ENCODE results near the gene CABLES2. TPM values are rescaled to one million over a fixed set of nuclear protein-coding genes. Genes with fewer than 3 reads are reported as not detected.

Gene CABLES2
- total and polyA plus RNA-seq, 4 donors: 0.92 to 3.2 (median 2.0) TPM

GRCh38 chr20:62418709-62419487, 11.8 kb upstream of the CABLES2 start:
- H3K4me3 ChIP-seq (ENCODE audit: low read depth in 1 of 3, low read length in 3 of 3): no peak overlapping the region
- WGBS: 76% methylated on average over 19 of the region's 19 CpGs
- H3K27ac ChIP-seq (ENCODE audit: low read depth in 1 of 2, low read length in 2 of 2): no peak overlapping the region
- DNase-seq (ENCODE audit: low spot score): peak; percentile 53
- H3K36me3 ChIP-seq (ENCODE audit: control insufficient read depth in 4 of 4, insufficient read depth in 3 of 4, low read depth in 1 of 4, low read length in 3 of 4): no peaks in the 10 kb centered on the region
- H3K9me3 ChIP-seq (ENCODE audit: control insufficient read depth in 4 of 4, low read length in 3 of 4): no peaks in the 10 kb centered on the region
- TF ChIP-seq FOXA1 (IDR thresholded peaks at IDR 0.05) (no peak), SP1 (IDR thresholded peaks at IDR 0.05) (no peak), HNF4G (IDR thresholded peaks at IDR 0.05) (no peak), YY1 (IDR thresholded peaks at IDR 0.05) (no peak), RXRA (IDR thresholded peaks at IDR 0.05) (no peak)
- TF ChIP-seq, protein P1, sequence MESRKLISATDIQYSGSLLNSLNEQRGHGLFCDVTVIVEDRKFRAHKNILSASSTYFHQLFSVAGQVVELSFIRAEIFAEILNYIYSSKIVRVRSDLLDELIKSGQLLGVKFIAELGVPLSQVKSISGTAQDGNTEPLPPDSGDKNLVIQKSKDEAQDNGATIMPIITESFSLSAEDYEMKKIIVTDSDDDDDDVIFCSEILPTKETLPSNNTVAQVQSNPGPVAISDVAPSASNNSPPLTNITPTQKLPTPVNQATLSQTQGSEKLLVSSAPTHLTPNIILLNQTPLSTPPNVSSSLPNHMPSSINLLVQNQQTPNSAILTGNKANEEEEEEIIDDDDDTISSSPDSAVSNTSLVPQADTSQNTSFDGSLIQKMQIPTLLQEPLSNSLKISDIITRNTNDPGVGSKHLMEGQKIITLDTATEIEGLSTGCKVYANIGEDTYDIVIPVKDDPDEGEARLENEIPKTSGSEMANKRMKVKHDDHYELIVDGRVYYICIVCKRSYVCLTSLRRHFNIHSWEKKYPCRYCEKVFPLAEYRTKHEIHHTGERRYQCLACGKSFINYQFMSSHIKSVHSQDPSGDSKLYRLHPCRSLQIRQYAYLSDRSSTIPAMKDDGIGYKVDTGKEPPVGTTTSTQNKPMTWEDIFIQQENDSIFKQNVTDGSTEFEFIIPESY (IDR thresholded peaks at IDR 0.05): no peak
- TF ChIP-seq, protein P2, sequence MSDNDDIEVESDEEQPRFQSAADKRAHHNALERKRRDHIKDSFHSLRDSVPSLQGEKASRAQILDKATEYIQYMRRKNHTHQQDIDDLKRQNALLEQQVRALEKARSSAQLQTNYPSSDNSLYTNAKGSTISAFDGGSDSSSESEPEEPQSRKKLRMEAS (IDR thresholded peaks at IDR 0.05): no peak
- no peak overlapping the region for H3K9ac ChIP-seq (ENCODE audit: low read depth in 1 of 2, low read length in 2 of 2)
- H3K27me3 ChIP-seq (ENCODE audit: control insufficient read depth in 4 of 4, insufficient read depth in 4 of 4, low read length in 3 of 4): no peaks in the 10 kb centered on the region
- H3K4me1 ChIP-seq (ENCODE audit: control insufficient read depth in 4 of 4, insufficient read depth in 4 of 4, low read length in 3 of 4): peaks cover 0 to 3% (median 0%) of the 10 kb centered on the region in 4 donors

DNA sequence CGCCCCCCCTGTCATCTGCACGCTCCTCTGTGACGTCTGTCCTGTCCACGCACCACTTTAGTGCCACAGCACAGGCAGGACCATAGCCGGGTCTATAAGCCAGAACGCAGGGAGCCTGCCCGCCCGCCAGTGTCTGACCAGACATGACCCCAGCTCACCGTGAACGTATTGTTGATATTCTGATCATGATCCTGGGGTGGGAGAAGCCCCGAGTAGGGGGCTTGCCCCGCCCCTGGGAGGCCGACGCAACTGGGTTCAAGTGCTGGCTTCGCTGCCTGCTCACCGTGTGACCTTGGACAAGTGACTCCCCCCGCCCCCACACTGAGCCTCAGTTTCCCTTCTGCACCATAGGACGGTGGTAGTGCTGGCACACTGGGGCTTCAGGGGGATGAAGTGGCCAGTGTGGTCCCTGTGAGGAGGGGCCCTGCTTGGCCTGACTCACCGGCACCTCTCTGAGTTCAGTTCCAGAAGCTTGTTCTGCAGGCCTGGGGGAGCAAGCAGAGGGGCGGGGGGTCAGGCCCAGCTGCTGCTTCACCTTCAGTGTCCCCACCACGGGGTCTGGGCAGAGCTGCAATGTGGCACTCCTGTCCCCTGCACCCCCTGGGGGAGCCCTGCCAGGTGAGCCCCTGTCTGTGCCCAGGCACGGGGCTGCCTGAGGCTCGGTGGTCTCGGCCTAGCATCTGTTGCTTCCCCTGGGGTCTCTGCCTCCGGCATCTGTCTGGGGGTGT, 11.1 kb upstream of the CABLES2 start:
- TF ChIP-seq YY1 (IDR thresholded peaks at IDR 0.05) (no peak), RXRA (IDR thresholded peaks at IDR 0.05) (no peak), REST (IDR thresholded peaks at IDR 0.05) (no peak), FOXA1 (IDR thresholded peaks at IDR 0.05) (no peak), TAF1 (conservative IDR thresholded peaks at IDR 0.05) (no peak), RAD21 (IDR thresholded peaks at IDR 0.05) (no peak), EGR1 (IDR thresholded peaks at IDR 0.05; ENCODE audit: low read depth in 2 of 2) (no peak), SP1 (IDR thresholded peaks at IDR 0.05) (no peak), NR2F2 (IDR thresholded peaks at IDR 0.05) (no peak), ATF3 (IDR thresholded peaks at IDR 0.05) (no peak), FOXA2 (IDR thresholded peaks at IDR 0.05) (no peak), HNF4A (conservative IDR thresholded peaks at IDR 0.05) (no peak)
- TF ChIP-seq, protein P3, sequence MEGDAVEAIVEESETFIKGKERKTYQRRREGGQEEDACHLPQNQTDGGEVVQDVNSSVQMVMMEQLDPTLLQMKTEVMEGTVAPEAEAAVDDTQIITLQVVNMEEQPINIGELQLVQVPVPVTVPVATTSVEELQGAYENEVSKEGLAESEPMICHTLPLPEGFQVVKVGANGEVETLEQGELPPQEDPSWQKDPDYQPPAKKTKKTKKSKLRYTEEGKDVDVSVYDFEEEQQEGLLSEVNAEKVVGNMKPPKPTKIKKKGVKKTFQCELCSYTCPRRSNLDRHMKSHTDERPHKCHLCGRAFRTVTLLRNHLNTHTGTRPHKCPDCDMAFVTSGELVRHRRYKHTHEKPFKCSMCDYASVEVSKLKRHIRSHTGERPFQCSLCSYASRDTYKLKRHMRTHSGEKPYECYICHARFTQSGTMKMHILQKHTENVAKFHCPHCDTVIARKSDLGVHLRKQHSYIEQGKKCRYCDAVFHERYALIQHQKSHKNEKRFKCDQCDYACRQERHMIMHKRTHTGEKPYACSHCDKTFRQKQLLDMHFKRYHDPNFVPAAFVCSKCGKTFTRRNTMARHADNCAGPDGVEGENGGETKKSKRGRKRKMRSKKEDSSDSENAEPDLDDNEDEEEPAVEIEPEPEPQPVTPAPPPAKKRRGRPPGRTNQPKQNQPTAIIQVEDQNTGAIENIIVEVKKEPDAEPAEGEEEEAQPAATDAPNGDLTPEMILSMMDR (IDR thresholded peaks at IDR 0.05; ENCODE audit: low read depth, low read length, missing input control): no peak
- TF ChIP-seq, protein P2 (IDR thresholded peaks at IDR 0.05): no peak
- TF ChIP-seq, protein P1 (IDR thresholded peaks at IDR 0.05): no peak
- H3K36me3 ChIP-seq (ENCODE audit: control insufficient read depth in 4 of 4, insufficient read depth in 3 of 4, low read depth in 1 of 4, low read length in 3 of 4): no peaks in the 10 kb centered on the region
- no peak overlapping the region for H3K27ac ChIP-seq (ENCODE audit: low read depth in 1 of 2, low read length in 2 of 2)
- H3K27me3 ChIP-seq (ENCODE audit: control insufficient read depth in 4 of 4, insufficient read depth in 4 of 4, low read length in 3 of 4): no peaks in the 10 kb centered on the region
- H3K9me3 ChIP-seq (ENCODE audit: control insufficient read depth in 4 of 4, low read length in 3 of 4): no peaks in the 10 kb centered on the region
- H3K4me3 ChIP-seq (ENCODE audit: low read depth in 1 of 3, low read length in 3 of 3): no peak overlapping the region
- no peak overlapping the region for H3K9ac ChIP-seq (ENCODE audit: low read depth in 1 of 2, low read length in 2 of 2)
- peaks cover 0 to 3% (median 0%) of the 10 kb centered on the region in 4 donors for H3K4me1 ChIP-seq (ENCODE audit: control insufficient read depth in 4 of 4, insufficient read depth in 4 of 4, low read length in 3 of 4)
- WGBS: 77% methylated on average over 25 of the region's 25 CpGs
- DNase-seq (ENCODE audit: low spot score): no peak

Data from liver (tissue), 9 donors.